NCI-H146 treated with DMSO at 0.1 percent for 48 hours (cell line): ENCODE results near the gene GPRASP3.

ENCODE experiments used
- DNase-seq: peaks from one replicate; lab custom pipeline; 2025; ENCODE audit not compliant: unreplicated experiment; lab: John Stamatoyannopoulos, UW

The GPRASP3 gene

DNA sequence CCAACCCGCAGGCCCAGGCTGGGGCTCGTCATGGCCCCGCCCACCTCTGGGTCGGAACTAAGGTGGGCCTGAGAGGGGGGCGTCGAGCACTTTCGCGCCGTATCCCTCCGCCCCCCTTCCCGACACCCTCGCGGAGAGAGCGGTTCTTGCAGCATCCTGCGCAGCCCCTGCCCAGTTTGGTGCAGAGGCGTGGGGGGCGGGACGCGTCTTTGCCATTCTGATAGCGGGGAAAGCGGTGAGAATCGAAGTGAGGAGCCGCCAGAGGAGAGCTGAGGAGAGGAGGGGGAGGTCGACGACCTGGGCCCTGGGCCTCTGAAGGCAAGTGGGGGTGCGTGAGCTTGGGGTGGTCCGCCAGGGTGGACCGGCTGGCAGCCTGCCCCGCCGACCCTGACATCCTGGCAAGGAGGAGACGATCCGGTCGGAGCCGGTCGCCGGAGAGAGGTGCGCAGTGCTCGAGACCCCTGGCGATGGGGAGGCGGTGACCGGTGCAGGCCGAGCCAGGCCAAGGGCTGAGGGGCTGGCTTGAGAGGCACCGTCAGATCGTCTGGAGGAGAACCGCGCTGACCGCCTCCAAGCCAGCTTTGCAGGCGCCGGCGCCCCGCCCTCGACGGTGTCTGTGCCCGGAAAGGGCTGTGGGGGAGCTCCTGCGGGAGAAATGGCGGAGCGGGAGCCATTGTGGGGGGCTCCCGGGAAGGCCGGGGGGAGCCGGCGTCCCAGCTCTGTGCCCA, 25.5 kb downstream of the GPRASP3 start:
- no peak for DNase-seq

DNA sequence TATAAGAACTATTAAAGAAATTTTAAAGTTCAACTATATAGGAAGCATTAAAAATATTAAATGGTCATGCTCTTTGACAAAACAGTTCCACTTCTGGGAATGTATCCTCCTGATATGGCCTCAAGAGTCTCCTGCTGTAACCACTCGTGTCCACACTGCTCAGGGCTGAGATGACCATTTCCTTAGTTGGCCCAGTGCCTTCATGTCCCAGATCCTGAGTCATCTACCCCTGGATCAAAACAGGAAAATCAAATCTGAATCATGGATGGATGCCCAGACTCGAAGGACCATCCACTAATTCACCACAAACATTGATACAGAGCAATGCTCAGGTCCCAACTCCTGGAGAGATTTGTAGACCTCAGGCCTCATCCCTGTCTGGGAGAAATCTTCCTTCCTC, 44.7 kb downstream of the GPRASP3 start:
- DNase-seq: no peak

DNA sequence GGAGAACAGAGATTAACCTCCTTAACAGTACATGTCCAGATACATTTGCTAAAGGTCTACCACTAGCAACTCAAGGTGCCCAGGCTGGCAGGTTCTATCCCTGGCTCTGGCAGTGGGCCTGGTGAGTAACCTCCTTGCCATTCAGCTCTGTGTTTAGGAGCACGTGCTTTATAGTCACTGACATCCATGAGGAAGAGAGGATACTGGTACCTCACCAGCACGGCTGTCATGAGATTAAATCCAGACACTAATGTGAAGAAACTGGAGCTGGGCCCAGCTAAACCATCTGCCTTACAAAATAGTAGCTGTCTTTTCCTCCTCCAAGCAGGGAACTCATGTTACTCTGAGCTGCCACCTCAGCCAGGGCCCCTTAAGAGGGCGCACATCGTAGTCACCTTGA, 45.3 kb downstream of the GPRASP3 start:
- DNase-seq: no peak

DNA sequence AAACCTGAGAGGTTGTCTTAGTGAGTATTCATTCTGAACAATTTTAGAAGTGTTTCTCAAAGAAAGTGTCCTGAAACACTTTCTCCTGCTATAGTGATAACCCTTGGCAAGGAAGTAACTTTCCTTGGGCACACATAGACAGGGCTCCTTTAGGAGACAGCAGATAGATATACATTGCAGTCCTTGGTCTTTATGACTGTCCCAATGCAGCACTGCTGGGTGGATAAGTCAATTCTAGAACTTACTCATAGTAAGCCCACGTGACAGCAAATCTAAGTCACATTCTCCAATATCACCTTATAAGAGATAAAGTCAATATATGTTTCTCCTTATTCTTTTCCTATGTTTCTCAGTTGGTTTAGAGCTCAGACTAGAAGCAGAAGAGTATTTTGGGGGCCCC, 46.7 kb downstream of the GPRASP3 start:
- DNase-seq: no peak

DNA sequence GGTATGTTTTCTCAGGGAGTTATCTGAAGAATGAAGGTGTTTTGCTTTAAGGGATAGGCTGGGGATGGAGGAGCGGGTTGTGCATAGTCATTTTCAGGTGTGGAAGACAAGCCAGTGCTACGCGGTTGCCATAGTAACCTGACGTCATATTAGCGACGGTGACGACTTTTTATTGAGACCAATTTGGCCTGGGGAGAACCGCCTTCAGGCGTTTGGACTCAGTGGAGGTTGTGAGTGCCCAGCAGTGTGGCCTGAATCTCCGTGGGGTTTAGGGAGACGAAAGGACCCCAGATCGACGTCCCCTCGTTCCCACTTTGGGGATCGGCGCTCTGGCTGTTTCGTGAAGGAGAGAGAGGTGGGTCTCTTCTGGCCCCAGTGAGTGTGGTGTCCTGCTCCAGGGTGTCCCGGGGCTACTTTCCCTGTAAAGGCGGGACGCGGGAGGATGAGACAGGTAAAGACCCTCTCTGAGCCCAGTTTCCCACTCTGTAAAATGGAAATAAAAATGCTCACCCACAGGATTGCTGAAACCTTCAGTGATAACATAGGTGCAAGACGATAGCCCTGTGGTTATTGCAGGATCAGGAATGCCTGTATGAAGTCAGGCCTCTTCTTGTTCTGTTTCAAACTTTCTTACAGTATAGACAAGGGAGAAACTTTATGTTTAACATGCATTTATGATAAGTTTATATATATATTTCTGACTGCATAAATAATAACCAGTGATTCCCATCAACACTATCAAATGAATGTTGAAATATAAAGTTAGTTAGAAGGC, 48.6 kb downstream of the GPRASP3 start:
- peak; percentile 62 for DNase-seq
